ENCODE data around the gene PPP2R3A. TPM values are rescaled to one million over a fixed set of nuclear protein-coding genes. Genes with fewer than 3 reads are reported as not detected.
"Not testable (repeated sequence)": the region's sequence is repeated elsewhere in the genome, so short reads cannot be mapped to it uniquely, and the experiment has no call there.

Gene PPP2R3A
- total and polyA plus RNA-seq, 2 experiments from 2014 or later = 14.2 to 21.0 TPM

GRCh38 chr3:136186846-136187245 lies 221.3 kb downstream of the PPP2R3A start:
- Histone ChIP-seq H3F3A (ENCODE audit: insufficient read depth) (peaks cover 19% of the 10 kb centered on the region), H3K4me2 (ENCODE audit: unreplicated experiment) (no peak overlapping the region), H3K27ac (no peak overlapping the region), H3K4me1 (ENCODE audit: insufficient read depth) (peaks cover 17% of the 10 kb centered on the region), H3K4me3 (no peak overlapping the region), H3K27me3 (replicated peaks; ENCODE audit: insufficient read depth) (no peaks in the 10 kb centered on the region), H3K9me2 (ENCODE audit: insufficient read depth) (no peaks in the 10 kb centered on the region), H3K79me2 (ENCODE audit: insufficient read depth) (peaks cover 100% of the 10 kb centered on the region), H3K9me3 (ENCODE audit: low read depth) (no peaks in the 10 kb centered on the region), H2AFZ (no peak overlapping the region), H3K36me3 (ENCODE audit: low read depth) (no peaks in the 10 kb centered on the region), H3K9ac (no peak overlapping the region), H4K20me1 (ENCODE audit: insufficient read depth) (peaks cover 39% of the 10 kb centered on the region)
- no peak for TF ChIP-seq EZH2 (IDR thresholded peaks at IDR 0.05; ENCODE audit: insufficient read depth, poor library complexity, severe bottlenecking)
- DNase-seq = no peak
- WGBS, 2 experiments (ENCODE audit: low coverage in 1 of 2, low lambda C conversion rate in 2 of 2, missing lambda C conversion rate in 2 of 2) = 96 to 99% methylated on average over 4 of the region's 4 CpGs
- in situ Hi-C loops (cut with MboI) = no loop called here

DNA sequence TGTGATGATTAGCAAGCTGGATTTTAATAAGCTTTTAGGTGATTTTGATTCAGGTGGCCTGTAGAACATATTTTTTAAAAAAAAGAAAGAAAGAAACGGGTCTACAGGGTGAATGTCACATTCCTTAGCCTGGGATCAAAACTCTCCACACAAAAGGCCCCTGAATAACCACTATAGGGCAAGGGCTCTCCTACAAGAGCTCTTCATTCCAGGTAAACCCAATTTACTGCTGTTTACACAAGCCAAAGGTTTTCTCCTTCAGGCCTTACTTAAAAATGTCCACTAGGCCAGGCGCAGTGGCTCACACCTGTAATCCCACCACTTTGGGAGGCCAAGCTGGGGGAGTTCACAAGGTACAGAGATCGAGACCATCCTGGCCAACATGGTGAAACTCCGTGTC lies 222.3 kb downstream of the PPP2R3A start:
- Histone ChIP-seq H3K4me1 (ENCODE audit: insufficient read depth) (peaks cover 26% of the 10 kb centered on the region), H3K36me3 (ENCODE audit: low read depth) (no peaks in the 10 kb centered on the region), H3F3A (ENCODE audit: insufficient read depth) (peaks cover 25% of the 10 kb centered on the region), H3K27ac (no peak overlapping the region), H4K20me1 (ENCODE audit: insufficient read depth) (peaks cover 48% of the 10 kb centered on the region), H3K9me3 (ENCODE audit: low read depth) (no peaks in the 10 kb centered on the region), H3K9ac (no peak overlapping the region), H3K4me2 (ENCODE audit: unreplicated experiment) (no peak overlapping the region), H3K9me2 (ENCODE audit: insufficient read depth) (no peaks in the 10 kb centered on the region), H3K79me2 (ENCODE audit: insufficient read depth) (peaks cover 100% of the 10 kb centered on the region), H3K4me3 (no peak overlapping the region), H2AFZ (no peak overlapping the region), H3K27me3 (replicated peaks; ENCODE audit: insufficient read depth) (no peaks in the 10 kb centered on the region)
- TF ChIP-seq EZH2 (IDR thresholded peaks at IDR 0.05; ENCODE audit: insufficient read depth, poor library complexity, severe bottlenecking) (no peak), EZH2phosphoT487 (IDR thresholded peaks at IDR 0.05; ENCODE audit: insufficient read depth, low read depth) (no peak)
- no peak for DNase-seq
- 47 to 53% methylated on average over 4 of the region's 4 CpGs for WGBS, 2 experiments (ENCODE audit: low coverage in 1 of 2, low lambda C conversion rate in 2 of 2, missing lambda C conversion rate in 2 of 2)
- in situ Hi-C loops (cut with MboI) = no loop called here

DNA sequence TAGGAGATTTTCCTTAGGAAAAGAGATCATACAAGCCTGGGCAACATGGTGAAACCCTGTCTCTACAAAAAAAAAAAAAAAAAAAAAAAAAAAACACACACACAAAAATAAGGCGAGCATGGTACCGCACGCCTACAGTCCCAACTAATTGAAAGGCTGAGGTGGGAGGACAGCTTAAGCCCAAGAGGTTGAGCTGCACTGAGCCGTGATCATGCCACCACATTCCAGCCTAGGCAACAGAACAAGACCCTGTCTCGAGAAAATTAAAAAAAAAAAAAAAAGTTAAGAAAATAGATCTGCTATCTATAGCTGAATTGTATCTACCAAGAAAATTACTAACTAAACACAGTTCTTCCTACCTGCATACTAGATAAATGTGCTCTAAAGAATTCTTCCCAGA lies 223.5 kb downstream of the PPP2R3A start:
- Histone ChIP-seq H3K27ac (no peak overlapping the region), H3K79me2 (ENCODE audit: insufficient read depth) (peaks cover 100% of the 10 kb centered on the region), H3K4me1 (ENCODE audit: insufficient read depth) (peaks cover 30% of the 10 kb centered on the region), H2AFZ (no peak overlapping the region), H3K9ac (no peak overlapping the region), H3K4me2 (ENCODE audit: unreplicated experiment) (no peak overlapping the region), H3K4me3 (no peak overlapping the region), H3K9me2 (ENCODE audit: insufficient read depth) (no peaks in the 10 kb centered on the region), H3K27me3 (replicated peaks; ENCODE audit: insufficient read depth) (no peaks in the 10 kb centered on the region), H4K20me1 (ENCODE audit: insufficient read depth) (peaks cover 60% of the 10 kb centered on the region), H3K36me3 (ENCODE audit: low read depth) (no peaks in the 10 kb centered on the region), H3K9me3 (ENCODE audit: low read depth) (no peaks in the 10 kb centered on the region), H3F3A (ENCODE audit: insufficient read depth) (peaks cover 36% of the 10 kb centered on the region)
- WGBS, 2 experiments (ENCODE audit: low coverage in 1 of 2, low lambda C conversion rate in 2 of 2, missing lambda C conversion rate in 2 of 2) = 86 to 91% methylated on average over 5 of the region's 5 CpGs
- no peak for TF ChIP-seq EZH2 (IDR thresholded peaks at IDR 0.05; ENCODE audit: insufficient read depth, poor library complexity, severe bottlenecking)
- in situ Hi-C loops (cut with MboI) = no loop called here
- DNase-seq = no peak

- Histone ChIP-seq H3K9ac (no peak overlapping the region), H3K4me2 (ENCODE audit: unreplicated experiment) (no peak overlapping the region), H3K4me3 (no peak overlapping the region), H3K79me2 (ENCODE audit: insufficient read depth) (peaks cover 100% of the 10 kb centered on the region), H3K9me3 (ENCODE audit: low read depth) (no peaks in the 10 kb centered on the region), H3K9me2 (ENCODE audit: insufficient read depth) (no peaks in the 10 kb centered on the region), H4K20me1 (ENCODE audit: insufficient read depth) (peaks cover 63% of the 10 kb centered on the region), H3K27ac (no peak overlapping the region), H3F3A (ENCODE audit: insufficient read depth) (peaks cover 42% of the 10 kb centered on the region), H3K36me3 (ENCODE audit: low read depth) (no peaks in the 10 kb centered on the region; the same call in 1 of the 2 replicates), H3K4me1 (ENCODE audit: insufficient read depth) (peaks cover 30% of the 10 kb centered on the region), H3K27me3 (replicated peaks; ENCODE audit: insufficient read depth) (no peaks in the 10 kb centered on the region), H2AFZ (no peak overlapping the region)
- TF ChIP-seq EZH2phosphoT487 (IDR thresholded peaks at IDR 0.05; ENCODE audit: insufficient read depth, low read depth) (no peak), EZH2 (IDR thresholded peaks at IDR 0.05; ENCODE audit: insufficient read depth, poor library complexity, severe bottlenecking) (no peak)
- in situ Hi-C loops (cut with MboI) = no loop called here
- WGBS, 2 experiments (ENCODE audit: low coverage in 1 of 2, low lambda C conversion rate in 2 of 2, missing lambda C conversion rate in 2 of 2) = 92% methylated on average over 11 of the region's 11 CpGs
- no peak for DNase-seq
These were observed 224.5 kb downstream of the PPP2R3A start for GRCh38 chr3:136189859-136190617.

DNA sequence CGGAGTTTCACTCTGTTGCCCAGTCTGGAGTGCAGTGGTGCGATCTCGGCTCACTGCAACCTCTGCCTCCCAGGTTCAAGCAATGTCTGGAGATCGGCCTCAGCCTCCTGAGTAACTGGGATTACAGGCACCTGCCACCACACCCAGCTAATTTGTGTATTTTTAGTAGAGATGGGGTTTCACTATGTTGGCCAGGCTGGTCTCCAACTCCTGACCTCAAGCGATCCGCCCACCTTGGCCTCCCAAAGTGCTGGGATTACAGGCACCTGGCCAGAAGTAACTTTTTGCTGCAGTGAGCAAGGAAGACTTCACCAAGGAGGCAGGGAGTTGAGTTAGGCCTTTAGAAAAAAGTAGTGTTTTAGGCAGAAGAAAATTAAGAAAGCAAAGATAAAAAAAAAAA lies 226.7 kb downstream of the PPP2R3A start:
- H3K9me2 ChIP-seq (ENCODE audit: insufficient read depth); H3K9me3 ChIP-seq (ENCODE audit: low read depth); in situ Hi-C loops (cut with MboI); H2AFZ ChIP-seq; H3K36me3 ChIP-seq (ENCODE audit: low read depth); H3K27me3 ChIP-seq (replicated peaks; ENCODE audit: insufficient read depth): not testable (repeated sequence)
- peak overlapping the region; percentile 95 for H3K4me3 ChIP-seq
- H3K4me1 ChIP-seq (ENCODE audit: insufficient read depth) = peaks cover 20% of the 10 kb centered on the region
- peak overlapping the region; percentile 95 for H3K4me2 ChIP-seq (ENCODE audit: unreplicated experiment)
- H3F3A ChIP-seq (ENCODE audit: insufficient read depth) = peaks cover 46% of the 10 kb centered on the region
- peak; percentile 48 for DNase-seq
- peaks cover 49% of the 10 kb centered on the region for H4K20me1 ChIP-seq (ENCODE audit: insufficient read depth)
- peak overlapping the region; percentile 98 for H3K27ac ChIP-seq
- peaks cover 84% of the 10 kb centered on the region for H3K79me2 ChIP-seq (ENCODE audit: insufficient read depth)
- WGBS, 2 experiments (ENCODE audit: low coverage in 1 of 2, low lambda C conversion rate in 2 of 2, missing lambda C conversion rate in 2 of 2) = 11 to 12% methylated on average over 6 of the region's 6 CpGs
- peak overlapping the region; percentile 94 for H3K9ac ChIP-seq

Data from GM23248 (cell line).